Activated T-cell treated with anti-CD3 and anti-CD28 coated beads for 48 hours (primary cell): Measurements from ENCODE around the gene SERPINE1.
"Not testable (repeated sequence)": the region's sequence is repeated elsewhere in the genome, so short reads cannot be mapped to it uniquely, and the experiment has no call there.

Source experiments
- DNase-seq: peaks from one replicate; pipeline ENCODE4 v3.0.0-alpha.2; 2020; ENCODE audit warnings: low read depth

Gene SERPINE1

DNA sequence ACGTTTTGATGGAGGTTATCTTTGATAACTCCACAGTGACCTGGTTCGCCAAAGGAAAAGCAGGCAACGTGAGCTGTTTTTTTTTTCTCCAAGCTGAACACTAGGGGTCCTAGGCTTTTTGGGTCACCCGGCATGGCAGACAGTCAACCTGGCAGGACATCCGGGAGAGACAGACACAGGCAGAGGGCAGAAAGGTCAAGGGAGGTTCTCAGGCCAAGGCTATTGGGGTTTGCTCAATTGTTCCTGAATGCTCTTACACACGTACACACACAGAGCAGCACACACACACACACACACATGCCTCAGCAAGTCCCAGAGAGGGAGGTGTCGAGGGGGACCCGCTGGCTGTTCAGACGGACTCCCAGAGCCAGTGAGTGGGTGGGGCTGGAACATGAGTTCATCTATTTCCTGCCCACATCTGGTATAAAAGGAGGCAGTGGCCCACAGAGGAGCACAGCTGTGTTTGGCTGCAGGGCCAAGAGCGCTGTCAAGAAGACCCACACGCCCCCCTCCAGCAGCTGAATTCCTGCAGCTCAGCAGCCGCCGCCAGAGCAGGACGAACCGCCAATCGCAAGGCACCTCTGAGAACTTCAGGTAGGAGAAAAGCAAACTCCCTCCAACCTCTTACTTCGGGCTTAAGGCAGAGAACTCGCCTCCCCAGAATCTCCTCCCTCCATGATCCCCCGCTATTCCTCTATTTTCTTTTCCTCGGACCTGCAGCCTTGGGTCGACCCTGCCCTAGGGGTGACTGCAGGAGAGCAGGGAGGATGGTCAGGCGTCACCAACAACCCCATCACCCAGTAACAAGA is at the start of gene SERPINE1:
TSS of gene SERPINE1 (plus strand) at position 454 of the 809 bp plus-strand sequence. CDS start 1,290 bp downstream, outside the sequence.
- DNase-seq, result peak; percentile 19

GRCh38 chr7:101077303-101078086 is 49.4 kb upstream of the SERPINE1 start:
- peak; percentile 77 for DNase-seq

GRCh38 chr7:101081432-101081831 is 45.5 kb upstream of the SERPINE1 start:
- DNase-seq, result no peak

DNA sequence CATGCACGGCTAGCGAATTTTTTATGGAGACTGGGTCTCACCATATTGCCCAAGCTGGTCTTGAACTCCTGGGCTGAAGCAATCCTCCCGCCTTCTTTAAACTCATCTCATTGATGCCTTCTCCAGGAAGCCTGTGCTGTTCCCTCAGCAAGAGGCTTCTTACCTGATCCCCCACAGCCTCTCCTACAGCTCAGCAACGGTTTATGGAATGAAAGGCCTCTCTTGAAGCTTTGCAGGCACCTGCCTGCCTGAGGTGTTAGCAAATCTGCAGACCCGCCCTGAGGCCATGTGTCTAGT is 42.1 kb upstream of the SERPINE1 start:
- no peak for DNase-seq

GRCh38 chr7:101085162-101085964 is 41.5 kb upstream of the SERPINE1 start, which contains the start of gene TRIM56:
TSS of gene TRIM56 (plus strand) at chr7:101085481. CDS start at chr7:101087313, 1,832 bp downstream.
- DNase-seq, result peak; percentile 71

GRCh38 chr7:101087334-101088068 is 39.4 kb upstream of the SERPINE1 start:
- DNase-seq, result no peak

DNA sequence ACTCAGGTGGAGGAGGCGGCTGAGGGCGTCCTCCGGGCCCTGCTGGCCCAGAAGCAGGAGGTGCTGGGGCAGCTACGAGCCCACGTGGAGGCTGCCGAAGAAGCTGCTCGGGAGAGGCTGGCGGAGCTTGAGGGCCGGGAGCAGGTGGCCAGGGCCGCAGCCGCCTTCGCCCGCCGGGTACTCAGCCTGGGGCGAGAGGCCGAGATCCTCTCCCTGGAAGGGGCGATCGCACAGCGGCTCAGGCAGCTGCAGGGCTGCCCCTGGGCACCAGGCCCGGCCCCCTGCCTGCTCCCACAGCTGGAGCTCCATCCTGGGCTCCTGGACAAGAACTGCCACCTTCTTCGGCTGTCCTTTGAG is 38.9 kb upstream of the SERPINE1 start:
- no peak for DNase-seq

DNA sequence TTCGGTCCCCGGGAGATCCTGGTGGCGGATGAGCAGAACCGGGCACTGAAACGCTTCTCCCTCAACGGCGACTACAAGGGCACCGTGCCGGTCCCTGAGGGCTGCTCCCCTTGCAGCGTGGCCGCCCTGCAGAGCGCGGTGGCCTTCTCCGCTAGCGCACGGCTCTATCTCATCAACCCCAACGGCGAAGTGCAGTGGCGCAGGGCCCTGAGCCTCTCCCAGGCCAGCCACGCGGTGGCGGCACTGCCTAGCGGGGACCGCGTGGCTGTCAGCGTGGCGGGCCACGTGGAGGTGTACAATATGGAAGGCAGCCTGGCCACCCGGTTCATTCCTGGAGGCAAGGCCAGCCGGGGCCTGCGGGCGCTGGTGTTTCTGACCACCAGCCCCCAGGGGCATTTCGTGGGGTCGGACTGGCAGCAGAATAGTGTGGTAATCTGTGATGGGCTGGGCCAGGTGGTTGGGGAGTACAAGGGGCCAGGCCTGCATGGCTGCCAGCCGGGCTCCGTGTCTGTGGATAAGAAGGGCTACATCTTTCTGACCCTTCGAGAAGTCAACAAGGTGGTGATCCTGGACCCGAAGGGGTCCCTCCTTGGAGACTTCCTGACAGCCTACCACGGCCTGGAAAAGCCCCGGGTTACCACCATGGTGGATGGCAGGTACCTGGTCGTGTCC is 37.9 kb upstream of the SERPINE1 start:
- DNase-seq, result no peak

GRCh38 chr7:101089876-101090275 is 37.0 kb upstream of the SERPINE1 start:
- DNase-seq, result no peak

- DNase-seq, result not testable (repeated sequence)
Measured at GRCh38 chr7:101092266-101092905, 34.5 kb upstream of the SERPINE1 start.

GRCh38 chr7:101093906-101094305 is 33.0 kb upstream of the SERPINE1 start:
- DNase-seq, result no peak

GRCh38 chr7:101094376-101094775 is 32.5 kb upstream of the SERPINE1 start:
- no peak for DNase-seq

DNA sequence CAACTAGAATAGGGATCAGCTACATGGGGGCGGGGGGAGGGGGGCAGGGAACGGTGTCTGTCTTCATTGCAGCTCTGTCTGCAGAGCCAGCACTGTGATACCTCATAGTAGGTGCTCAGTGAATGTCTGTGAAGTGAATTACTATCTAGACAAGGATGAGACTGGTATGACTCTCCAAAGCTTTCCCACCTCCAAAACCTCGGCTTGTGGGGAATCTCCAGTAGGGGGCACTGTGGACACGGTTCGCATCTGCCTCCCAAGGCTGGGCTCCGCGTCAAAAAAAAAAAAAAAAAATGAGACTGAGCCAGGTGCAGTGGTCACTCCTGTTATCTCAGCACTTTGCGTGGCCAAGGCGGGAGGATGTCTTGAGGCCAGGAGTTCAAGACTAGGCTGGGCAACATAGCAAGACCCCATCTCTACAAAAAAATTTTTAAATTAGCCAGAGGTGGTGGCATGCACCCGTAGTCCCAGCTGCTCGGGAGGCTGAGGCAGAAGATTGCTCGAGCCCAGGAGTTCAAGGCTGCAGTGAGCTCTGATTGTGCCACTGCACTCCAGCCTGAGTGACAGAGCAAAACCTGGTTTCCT is 32.0 kb upstream of the SERPINE1 start:
- peak; percentile 35 for DNase-seq

- no peak for DNase-seq
Measured at GRCh38 chr7:101096331-101096956, 30.5 kb upstream of the SERPINE1 start.

GRCh38 chr7:101096957-101097347 is 30.0 kb upstream of the SERPINE1 start:
- no peak for DNase-seq

DNA sequence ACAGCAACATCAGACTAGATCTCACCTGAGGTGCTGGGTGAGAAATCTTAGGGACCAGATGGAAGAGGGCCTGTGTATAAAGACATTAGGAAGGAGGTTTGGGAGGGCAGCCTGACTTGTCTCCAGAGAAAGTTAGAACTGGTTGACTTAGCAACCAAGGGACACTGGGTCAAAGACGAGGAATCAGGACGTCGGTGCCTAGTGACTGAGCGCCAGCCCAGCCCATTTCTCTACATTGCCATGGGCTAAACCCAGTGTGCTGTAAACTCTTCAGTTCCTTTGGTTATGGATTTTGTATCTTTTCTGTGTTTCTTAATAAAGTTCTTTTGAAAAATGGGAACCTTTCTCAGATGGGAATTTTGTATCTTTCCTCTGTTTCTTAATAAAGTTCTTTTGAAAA is 29.3 kb upstream of the SERPINE1 start:
- DNase-seq, result no peak

DNA sequence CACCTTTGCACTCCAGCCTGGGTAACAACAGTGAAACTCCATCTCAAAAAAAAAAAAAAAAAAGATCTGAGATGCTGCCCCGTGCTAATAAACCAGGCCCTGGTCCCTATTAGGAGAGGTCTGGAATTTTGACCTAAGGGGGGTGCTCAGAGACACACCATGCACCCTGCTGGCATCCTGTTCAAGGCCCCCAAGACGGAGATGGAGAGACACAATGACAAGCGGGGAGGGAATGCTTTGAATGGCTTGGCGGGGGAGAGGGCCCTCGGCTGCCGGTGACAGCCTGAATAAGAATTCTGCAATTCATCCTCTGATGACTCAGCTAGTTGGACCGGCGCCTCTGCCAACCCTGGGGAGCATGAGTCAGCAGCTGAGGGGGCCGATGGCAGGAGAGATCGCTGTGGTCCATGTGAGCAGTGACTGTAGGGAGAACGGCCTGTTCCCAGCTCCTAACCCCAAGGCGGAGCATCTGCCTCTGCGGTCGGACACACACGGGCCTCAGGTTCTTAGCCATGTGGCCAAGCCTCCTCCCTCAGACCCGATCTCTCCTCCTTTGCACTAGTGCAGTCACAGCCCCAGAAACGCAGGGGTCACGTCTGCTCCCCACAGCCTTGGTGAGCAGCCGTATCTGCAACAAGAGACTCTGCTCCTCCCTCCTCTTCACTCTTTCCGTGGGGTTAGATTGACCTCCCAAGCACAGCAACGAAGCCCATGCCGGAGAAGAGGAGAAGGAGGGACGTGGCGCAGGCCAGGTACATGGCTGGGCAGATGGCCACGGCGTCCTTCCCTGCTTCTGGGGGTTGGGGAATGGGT is 26.7 kb upstream of the SERPINE1 start:
- peak; percentile 60 for DNase-seq

- DNase-seq, result no peak
Measured at GRCh38 chr7:101100858-101101847, 25.8 kb upstream of the SERPINE1 start.
